ENCODE measurements around the gene PSMC2.
"Not testable (repeated sequence)": the region's sequence is repeated elsewhere in the genome, so short reads cannot be mapped to it uniquely, and the experiment has no call there.

PSMC2 gene

DNA sequence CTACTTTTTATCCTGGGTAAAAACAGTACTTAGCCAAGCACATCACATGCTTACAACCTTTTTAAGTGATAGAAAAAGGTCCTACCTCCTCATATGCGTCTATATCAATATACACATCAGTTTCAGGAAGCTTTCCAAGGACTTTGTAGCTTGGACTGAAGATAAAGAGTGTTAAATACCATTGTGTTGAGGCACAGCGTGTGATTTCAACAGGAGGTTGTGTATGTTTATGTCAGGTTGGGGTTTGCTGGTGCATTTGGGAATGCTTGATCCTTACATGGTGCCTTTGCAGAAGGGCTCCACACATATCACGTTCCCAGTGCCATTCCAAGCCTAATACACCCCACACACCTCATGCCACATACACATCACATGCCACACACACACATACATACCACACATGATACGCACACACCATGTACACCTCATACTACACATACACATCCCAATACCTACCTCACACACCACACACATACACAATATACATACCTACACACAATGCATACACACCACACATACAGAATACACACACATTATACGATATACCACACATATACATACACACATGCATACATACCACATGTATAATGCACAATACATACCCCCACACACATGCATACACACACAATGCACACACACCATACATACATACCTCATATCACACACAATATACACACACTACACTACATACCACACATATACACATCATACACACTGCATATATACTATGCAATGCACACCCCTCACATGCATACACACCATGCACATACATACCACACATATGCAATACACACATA, 33.1 kb downstream of the PSMC2 start:
- DNase-seq: no peak

DNA sequence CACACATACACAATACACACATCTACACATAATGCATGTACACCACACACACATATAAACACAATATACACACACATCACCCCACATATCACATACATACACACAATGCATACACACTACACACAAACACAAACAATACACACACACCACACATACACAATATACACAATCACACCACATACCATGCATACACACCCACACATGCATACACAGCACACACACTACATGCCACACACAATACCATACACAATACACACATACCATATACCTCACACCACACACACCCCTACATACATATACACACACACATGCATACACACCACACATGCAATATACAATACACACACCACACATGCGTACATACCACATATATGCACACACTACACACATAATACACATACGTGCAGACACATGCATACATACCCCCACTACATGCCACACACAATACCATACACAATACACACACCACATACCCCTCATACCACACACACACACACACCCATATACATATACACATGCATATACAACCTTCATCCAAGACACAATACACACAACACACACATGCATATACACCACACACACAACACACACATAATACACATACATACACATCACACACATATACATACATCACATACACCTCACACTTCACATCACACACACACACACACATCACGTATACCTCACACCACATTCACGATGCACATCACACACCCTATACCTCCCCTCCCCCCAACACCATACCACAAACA, 34.0 kb downstream of the PSMC2 start:
- DNase-seq: no peak

- DNase-seq: no peak
Observed at GRCh38 chr7:103382032-103382402, 34.6 kb downstream of the PSMC2 start.

DNA sequence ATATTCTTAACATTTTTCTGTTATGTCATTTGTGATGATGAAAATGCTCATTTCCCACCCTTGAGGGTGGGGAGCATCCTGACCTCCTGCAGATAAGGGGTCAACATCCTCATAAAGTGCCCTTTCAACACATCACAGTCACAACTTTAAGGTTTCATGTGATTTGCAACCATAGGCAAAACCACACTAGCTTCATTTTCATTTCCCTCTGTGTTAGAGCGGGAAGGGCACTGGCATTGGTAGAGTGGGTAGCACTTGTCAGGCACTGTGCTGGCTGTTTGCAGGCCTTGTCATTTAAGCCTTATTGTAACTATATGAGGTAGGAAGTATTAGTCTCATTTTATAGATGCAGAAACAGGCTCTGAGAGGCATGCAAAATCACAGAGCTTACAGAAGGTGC, 39.8 kb downstream of the PSMC2 start:
- DNase-seq: no peak

DNA sequence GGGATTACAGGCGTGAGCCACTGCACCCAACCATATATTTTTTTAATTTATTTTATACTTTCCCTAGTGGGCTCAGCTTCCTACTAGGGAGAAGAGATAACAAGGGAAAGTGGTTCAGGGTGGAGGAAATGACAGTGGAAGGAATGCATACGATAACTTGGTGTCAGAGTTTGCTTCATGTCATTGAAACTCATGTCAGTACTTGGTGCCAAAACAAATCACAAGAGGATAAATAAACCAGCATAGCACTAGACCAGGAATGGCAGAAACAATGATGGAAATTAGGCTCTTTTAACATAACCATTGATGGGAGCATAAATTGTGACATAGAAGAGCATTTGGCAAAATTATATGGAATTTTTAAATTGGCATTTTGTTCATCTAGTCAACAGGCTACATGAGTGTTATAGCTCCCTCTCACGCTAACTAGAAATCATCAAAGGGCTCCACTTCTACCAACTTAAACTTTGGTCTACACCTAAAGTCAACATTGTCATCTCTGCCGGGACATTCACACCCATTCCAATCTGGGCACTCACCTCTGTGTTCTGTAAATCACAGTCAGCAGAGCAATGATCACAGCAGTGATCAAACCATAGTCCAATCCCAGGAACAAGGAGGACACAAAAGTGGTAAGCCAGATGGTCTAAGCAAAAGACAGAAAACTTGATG, 41.2 kb downstream of the PSMC2 start:
- no peak for DNase-seq

GRCh38 chr7:103389263-103389662, 41.8 kb downstream of the PSMC2 start:
- no peak for DNase-seq

DNA sequence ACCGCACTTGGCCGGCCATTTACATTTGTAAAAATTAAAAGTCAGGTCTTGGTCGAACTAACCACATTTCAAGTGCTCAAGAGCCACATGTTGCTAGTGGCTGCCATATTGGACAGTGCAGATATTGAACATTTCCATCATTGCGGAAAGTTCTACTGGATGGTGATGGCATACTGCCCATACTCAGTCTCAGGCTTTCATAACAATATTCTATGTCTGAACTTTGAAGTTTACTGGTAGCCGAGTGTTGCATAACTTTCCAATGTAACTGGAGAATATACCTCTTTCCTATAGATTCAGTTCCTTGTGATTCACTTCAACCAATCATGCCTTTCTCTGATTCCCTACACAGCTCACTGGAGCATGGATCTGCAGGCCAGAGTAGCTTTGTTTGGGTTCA, 43.7 kb downstream of the PSMC2 start:
- DNase-seq: no peak

GRCh38 chr7:103391976-103392375, 44.5 kb downstream of the PSMC2 start:
- no peak for DNase-seq

DNA sequence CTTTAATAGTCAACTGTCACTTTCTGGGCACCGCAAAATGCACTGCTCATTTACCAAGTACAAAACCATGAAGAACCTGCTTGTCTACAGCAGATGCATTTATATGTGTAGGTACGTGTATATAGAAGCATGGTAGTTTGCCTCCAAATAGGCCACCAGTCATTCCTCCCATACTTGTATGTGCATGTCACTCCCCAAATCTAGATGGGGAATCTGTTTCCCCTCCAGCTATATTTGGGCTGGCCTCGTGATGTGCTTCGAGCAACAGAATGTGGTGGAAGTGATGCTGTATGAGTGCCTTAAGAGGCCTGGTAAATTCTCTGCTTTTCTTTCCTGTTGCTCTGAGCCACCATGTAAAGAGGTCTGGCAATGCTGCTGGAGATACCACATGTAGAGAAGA, 47.1 kb downstream of the PSMC2 start:
- no peak for DNase-seq

GRCh38 chr7:103395071-103395470, 47.6 kb downstream of the PSMC2 start:
- DNase-seq: no peak

- no peak for DNase-seq
Observed at GRCh38 chr7:103396471-103396870, 49.0 kb downstream of the PSMC2 start.

GRCh38 chr7:103398483-103399127, 51.2 kb downstream of the PSMC2 start:
- no peak for DNase-seq

GRCh38 chr7:103399687-103400086, 52.2 kb downstream of the PSMC2 start:
- not testable (repeated sequence) for DNase-seq

- DNase-seq: not testable (repeated sequence)
Observed at GRCh38 chr7:103405789-103406613, 58.6 kb downstream of the PSMC2 start.

DNA sequence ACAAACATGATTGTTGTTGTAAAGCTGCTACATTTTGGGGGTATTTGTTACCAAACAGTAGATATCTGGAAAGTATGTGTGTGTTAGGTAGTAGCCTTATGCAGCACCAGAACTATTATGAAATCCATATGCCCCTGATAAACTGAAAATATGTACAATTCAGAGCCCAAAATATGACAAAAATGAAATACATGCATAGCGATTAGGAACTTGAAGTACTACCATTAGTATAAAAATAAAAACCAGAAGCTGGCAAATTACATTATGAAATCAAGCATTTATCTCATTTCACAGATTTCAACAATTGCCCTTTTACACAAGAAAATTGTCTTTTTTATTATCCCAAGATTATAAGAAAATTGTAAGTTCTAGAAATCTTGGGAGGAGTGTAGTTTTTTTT, 64.7 kb downstream of the PSMC2 start:
- DNase-seq: no peak

DNA sequence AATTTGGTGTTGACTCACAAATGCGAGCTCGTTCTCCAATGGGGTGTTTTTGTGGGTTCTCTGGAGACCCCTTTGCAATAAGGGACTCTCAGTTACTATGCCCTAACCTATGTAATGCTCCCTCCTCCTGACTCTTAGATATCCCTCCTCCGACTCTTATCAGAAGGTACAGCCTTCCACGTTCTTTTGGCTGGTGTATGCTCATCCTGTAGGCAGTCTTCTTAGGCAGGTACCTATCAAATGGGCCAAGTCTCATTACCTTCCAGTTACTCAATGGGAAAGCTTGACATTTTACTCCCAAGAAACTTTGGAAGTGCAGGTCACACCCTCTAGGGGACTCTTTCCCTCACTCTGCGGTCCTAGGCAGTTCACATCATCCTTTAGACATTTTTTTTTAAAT, 66.0 kb downstream of the PSMC2 start:
- no peak for DNase-seq

DNA sequence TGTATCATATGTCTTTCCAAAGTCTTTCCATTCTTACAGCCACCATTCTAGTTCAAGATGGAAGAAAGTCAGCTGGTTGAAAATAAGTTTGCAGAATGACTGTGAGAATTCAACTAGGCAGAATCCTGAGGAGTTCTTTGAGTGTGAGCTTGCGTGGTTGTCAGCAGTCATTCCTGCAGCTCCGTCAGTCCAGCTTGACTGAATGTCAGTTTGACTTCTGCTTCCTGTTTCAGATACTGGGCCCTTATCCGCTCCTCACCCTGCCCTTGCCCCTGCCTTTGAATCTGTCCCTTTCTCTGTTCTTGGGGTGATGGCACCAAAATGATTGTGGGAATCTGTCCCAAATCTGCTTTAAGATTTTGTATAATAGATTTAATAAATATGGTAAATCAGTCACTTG, 70.8 kb downstream of the PSMC2 start:
- DNase-seq: no peak
